OCI-LY1 (cell line): ENCODE data around the gene PERCC1.

Source experiments
- H2AFZ ChIP-seq: fragments of 200-600 bp; sonication (generic), shearing (Covaris generic); 2 replicates; pipeline ENCODE4 v1.6.0; 2014; ENCODE audit warnings: antibody characterized with exemption, mild to moderate bottlenecking, low read length
- H3F3A ChIP-seq: fragments of 200-600 bp; sonication (generic), shearing (Covaris generic); 2 replicates; pipeline ENCODE4 v1.6.0; 2014; ENCODE audit warnings: mild to moderate bottlenecking, antibody characterized with exemption, low read length, moderate library complexity; ENCODE audit not compliant: insufficient read depth
- H3K27ac ChIP-seq: fragments of 200-600 bp; sonication (generic); 2 replicates; pipeline ENCODE4 v1.5.1; 2014; ENCODE audit warnings: low read length, mixed run types, mild to moderate bottlenecking, low read depth; ENCODE audit not compliant: poor library complexity, severe bottlenecking
- H3K27me3 ChIP-seq: fragments of 200-600 bp; sonication (generic); 2 replicates; pipeline ENCODE4 v1.6.0; 2014; ENCODE audit warnings: antibody characterized with exemption, mild to moderate bottlenecking, low read length, moderate library complexity; ENCODE audit not compliant: insufficient read depth
- H3K36me3 ChIP-seq: fragments of 200-600 bp; sonication (generic); 2 replicates; pipeline ENCODE4 v1.6.1; 2014; ENCODE audit warnings: mild to moderate bottlenecking, antibody characterized with exemption, low read length, moderate library complexity, mixed read lengths; ENCODE audit not compliant: insufficient read depth
- H3K4me1 ChIP-seq: fragments of 200-600 bp; sonication (generic); 2 replicates; pipeline ENCODE4 v1.5.1; 2014; ENCODE audit warnings: mild to moderate bottlenecking, low read length, moderate library complexity; ENCODE audit not compliant: insufficient read depth, severe bottlenecking
- H3K4me2 ChIP-seq: fragments of 200-600 bp; sonication (generic), shearing (Covaris generic); 2 replicates; pipeline ENCODE4 v1.6.1; 2014; ENCODE audit warnings: low read length
- H3K4me3 ChIP-seq: fragments of 200-600 bp; sonication (generic); 2 replicates; pipeline ENCODE4 v1.5.1; 2014; ENCODE audit warnings: low read length, low read depth, mild to moderate bottlenecking, mixed read lengths; ENCODE audit not compliant: poor library complexity, severe bottlenecking
- H3K79me2 ChIP-seq: fragments of 200-600 bp; shearing (Covaris generic); 2 replicates; pipeline ENCODE4 v1.6.1; 2016; ENCODE audit warnings: mixed run types, low read length, mixed read lengths; ENCODE audit not compliant: insufficient read depth
- H3K9ac ChIP-seq: fragments of 200-600 bp; sonication (generic), shearing (Covaris generic); 2 replicates; pipeline ENCODE4 v1.6.1; 2014; ENCODE audit warnings: mild to moderate bottlenecking, low read length, mixed read lengths
- H3K9me2 ChIP-seq: fragments of 200-600 bp; sonication (generic), shearing (Covaris generic); 2 replicates; pipeline ENCODE4 v1.6.1; 2014; ENCODE audit warnings: low read depth, mild to moderate bottlenecking, low read length, mixed read lengths
- H3K9me3 ChIP-seq: fragments of 200-600 bp; shearing (Covaris generic); 2 replicates; pipeline ENCODE4 v1.6.1; 2014; ENCODE audit warnings: low read length, mixed read lengths
- H4K20me1 ChIP-seq: fragments of 200-600 bp; sonication (generic), shearing (Covaris generic); 2 replicates; pipeline ENCODE4 v1.6.0; 2016; ENCODE audit warnings: mild to moderate bottlenecking, low read length; ENCODE audit not compliant: insufficient read depth
- EZH2 ChIP-seq: fragments of 200-600 bp; sonication (generic), shearing (Covaris generic); IDR thresholded peaks from 2 replicates; pipeline ENCODE4 v1.8.0; 2017; ENCODE audit warnings: borderline replicate concordance, mixed run types, mild to moderate bottlenecking, antibody characterized with exemption, low read length, moderate library complexity, mixed read lengths
- TF ChIP-seq, protein P1 (sequence below): fragments of 200-600 bp; sonication (generic), shearing (Covaris generic); IDR thresholded peaks from 2 replicates; pipeline ENCODE4 v1.5.1; 2017; ENCODE audit warnings: mild to moderate bottlenecking, antibody characterized with exemption, low read length, moderate library complexity, mixed read lengths

Gene PERCC1

DNA sequence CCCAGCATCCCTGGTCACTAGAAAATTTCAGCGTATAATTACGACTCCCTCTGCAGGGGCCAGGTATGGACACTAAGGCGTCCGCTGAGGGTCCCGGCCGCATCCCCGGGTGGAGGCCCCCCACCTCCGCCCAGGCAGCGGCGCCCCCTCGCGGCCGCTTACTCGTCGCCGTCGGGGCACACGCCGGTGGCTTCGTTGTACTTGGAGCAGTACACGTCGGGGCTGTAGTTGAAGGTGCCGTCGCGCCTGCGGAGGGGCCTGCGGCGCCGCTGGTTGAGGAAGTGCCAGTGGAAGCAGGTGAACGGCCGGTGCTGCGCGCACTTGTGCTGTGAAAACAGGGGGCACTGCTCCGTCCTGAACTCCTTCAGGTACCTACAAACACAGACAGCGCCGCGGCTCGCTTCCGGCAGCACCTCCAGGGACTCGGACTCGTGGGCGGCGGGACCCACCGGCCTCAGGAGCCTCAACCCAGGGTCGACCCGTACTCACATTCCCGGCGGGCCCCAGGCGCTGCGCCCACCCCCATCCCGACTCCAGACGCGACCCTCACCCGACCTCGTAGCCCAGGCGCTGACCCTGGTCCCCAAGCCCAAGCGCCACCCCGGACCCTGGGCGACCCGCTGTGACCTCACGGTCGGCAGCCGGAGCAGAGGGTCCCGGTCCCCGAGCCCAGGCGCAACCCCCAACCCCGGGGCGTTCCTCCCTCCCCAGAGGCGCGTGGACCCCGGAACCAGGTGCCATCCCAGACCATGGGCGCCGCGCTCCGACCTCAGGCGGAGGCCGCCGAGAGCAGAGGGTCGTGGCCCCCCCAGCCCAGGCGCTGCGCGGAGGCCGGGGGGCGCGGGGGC lies 17.0 kb upstream of the PERCC1 start:
- no peaks in the 10 kb centered on the region for H4K20me1 ChIP-seq
- no peaks in the 10 kb centered on the region for H3K9me2 ChIP-seq
- H3K79me2 ChIP-seq, result no peaks in the 10 kb centered on the region
- peak overlapping the region; percentile 83 for H3K9ac ChIP-seq
- H3K4me1 ChIP-seq, result peaks cover 10% of the 10 kb centered on the region
- no peaks in the 10 kb centered on the region for H3K27me3 ChIP-seq
- H3K4me2 ChIP-seq, result peak overlapping the region; percentile 69
- H2AFZ ChIP-seq, result no peak overlapping the region
- peak overlapping the region; percentile 88 for H3K4me3 ChIP-seq
- peak overlapping the region; percentile 28 for H3K27ac ChIP-seq
- no peak for TF ChIP-seq EZH2
- TF ChIP-seq, protein P1, sequence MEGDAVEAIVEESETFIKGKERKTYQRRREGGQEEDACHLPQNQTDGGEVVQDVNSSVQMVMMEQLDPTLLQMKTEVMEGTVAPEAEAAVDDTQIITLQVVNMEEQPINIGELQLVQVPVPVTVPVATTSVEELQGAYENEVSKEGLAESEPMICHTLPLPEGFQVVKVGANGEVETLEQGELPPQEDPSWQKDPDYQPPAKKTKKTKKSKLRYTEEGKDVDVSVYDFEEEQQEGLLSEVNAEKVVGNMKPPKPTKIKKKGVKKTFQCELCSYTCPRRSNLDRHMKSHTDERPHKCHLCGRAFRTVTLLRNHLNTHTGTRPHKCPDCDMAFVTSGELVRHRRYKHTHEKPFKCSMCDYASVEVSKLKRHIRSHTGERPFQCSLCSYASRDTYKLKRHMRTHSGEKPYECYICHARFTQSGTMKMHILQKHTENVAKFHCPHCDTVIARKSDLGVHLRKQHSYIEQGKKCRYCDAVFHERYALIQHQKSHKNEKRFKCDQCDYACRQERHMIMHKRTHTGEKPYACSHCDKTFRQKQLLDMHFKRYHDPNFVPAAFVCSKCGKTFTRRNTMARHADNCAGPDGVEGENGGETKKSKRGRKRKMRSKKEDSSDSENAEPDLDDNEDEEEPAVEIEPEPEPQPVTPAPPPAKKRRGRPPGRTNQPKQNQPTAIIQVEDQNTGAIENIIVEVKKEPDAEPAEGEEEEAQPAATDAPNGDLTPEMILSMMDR, result peak; percentile 84
- H3K36me3 ChIP-seq, result peaks cover 17% of the 10 kb centered on the region
- peaks cover 6% of the 10 kb centered on the region for H3F3A ChIP-seq
- H3K9me3 ChIP-seq, result no peaks in the 10 kb centered on the region

GRCh38 chr16:1414532-1415260 lies 16.2 kb upstream of the PERCC1 start, which contains the start of gene UNKL:
UNKL (minus strand) TSS chr16:1414704; CDS start chr16:1414691, 13 bp downstream.
- Histone ChIP-seq H3K27me3 (no peaks in the 10 kb centered on the region), H3K4me3 (peak within 1 kb of the TSS; percentile 88), H3K79me2 (peaks cover 4% of the 10 kb centered on the region), H2AFZ (no peak within 1 kb of the TSS), H3K27ac (peak within 1 kb of the TSS; percentile 28), H3K36me3 (peaks cover 17% of the 10 kb centered on the region), H3K9ac (peak within 1 kb of the TSS; percentile 83), H3F3A (peaks cover 6% of the 10 kb centered on the region), H3K4me2 (peak within 1 kb of the TSS; percentile 69), H4K20me1 (no peaks in the 10 kb centered on the region), H3K9me2 (no peaks in the 10 kb centered on the region), H3K9me3 (no peaks in the 10 kb centered on the region), H3K4me1 (peaks cover 18% of the 10 kb centered on the region)
- no peak for TF ChIP-seq EZH2
- TF ChIP-seq, protein P1, result no peak

- Histone ChIP-seq H4K20me1 (no peaks in the 10 kb centered on the region), H3K27me3 (no peaks in the 10 kb centered on the region), H3K9me2 (no peaks in the 10 kb centered on the region), H3K79me2 (peaks cover 11% of the 10 kb centered on the region), H3K36me3 (peaks cover 14% of the 10 kb centered on the region), H3K9ac (no peak overlapping the region), H3K9me3 (no peaks in the 10 kb centered on the region), H3K4me3 (no peak overlapping the region), H3K4me1 (peaks cover 28% of the 10 kb centered on the region), H3K4me2 (no peak overlapping the region), H2AFZ (no peak overlapping the region), H3F3A (peaks cover 6% of the 10 kb centered on the region), H3K27ac (no peak overlapping the region)
- TF ChIP-seq, protein P1, result no peak
- TF ChIP-seq EZH2, result no peak
These were observed 14.3 kb upstream of the PERCC1 start for GRCh38 chr16:1416521-1416941.
